Neural cell (in vitro differentiated cells): ENCODE data around the gene KERA.

ENCODE experiments used
- EP300 ChIP-seq: fragments of 450-650 bp; conservative IDR thresholded peaks from 2 replicates; pipeline ENCODE4 v1.6.1; 2014; ENCODE audit warnings: antibody characterized with exemption, mild to moderate bottlenecking, moderate library complexity; ENCODE audit not compliant: poor library complexity, severe bottlenecking
- EZH2 ChIP-seq: fragments of 200-600, 300-800 bp; shearing (Covaris generic), sonication (generic); IDR thresholded peaks from 2 replicates; pipeline ENCODE4 v1.6.1; 2014; ENCODE audit warnings: antibody characterized with exemption, low read length, borderline replicate concordance, mild to moderate bottlenecking; ENCODE audit not compliant: insufficient read depth, poor library complexity, severe bottlenecking
- MXI1 ChIP-seq: fragments of 450-650 bp; conservative IDR thresholded peaks from 2 replicates; pipeline ENCODE4 v1.6.1; 2014; ENCODE audit warnings: antibody characterized with exemption, mild to moderate bottlenecking; ENCODE audit not compliant: poor library complexity, severe bottlenecking
- POLR2AphosphoS5 ChIP-seq: IDR thresholded peaks from 2 replicates; pipeline ENCODE4 v1.6.1; 2012
- RAD21 ChIP-seq: fragments of 450-650 bp; conservative IDR thresholded peaks from 2 replicates; pipeline ENCODE4 v1.6.1; 2014; ENCODE audit warnings: antibody characterized with exemption, mild to moderate bottlenecking, moderate library complexity
- REST ChIP-seq: IDR thresholded peaks from 2 replicates; pipeline ENCODE4 v1.6.1; 2012; ENCODE audit warnings: borderline replicate concordance
- TAF1 ChIP-seq: IDR thresholded peaks from 2 replicates; pipeline ENCODE4 v1.6.1; 2012; ENCODE audit warnings: low read depth
- TF ChIP-seq, protein P1 (sequence below): fragments of 450-650 bp; IDR thresholded peaks from 2 replicates; pipeline ENCODE4 v1.5.1; 2014; ENCODE audit warnings: antibody characterized with exemption, mild to moderate bottlenecking, moderate library complexity; ENCODE audit not compliant: poor library complexity, severe bottlenecking

GRCh38 chr12:91017511-91018263 is 40.1 kb downstream of the KERA start:
- TF ChIP-seq POLR2AphosphoS5 (no peak), EZH2 (no peak), REST (no peak), TAF1 (no peak), EP300 (no peak), RAD21 (no peak), MXI1 (no peak)
- TF ChIP-seq, protein P1, sequence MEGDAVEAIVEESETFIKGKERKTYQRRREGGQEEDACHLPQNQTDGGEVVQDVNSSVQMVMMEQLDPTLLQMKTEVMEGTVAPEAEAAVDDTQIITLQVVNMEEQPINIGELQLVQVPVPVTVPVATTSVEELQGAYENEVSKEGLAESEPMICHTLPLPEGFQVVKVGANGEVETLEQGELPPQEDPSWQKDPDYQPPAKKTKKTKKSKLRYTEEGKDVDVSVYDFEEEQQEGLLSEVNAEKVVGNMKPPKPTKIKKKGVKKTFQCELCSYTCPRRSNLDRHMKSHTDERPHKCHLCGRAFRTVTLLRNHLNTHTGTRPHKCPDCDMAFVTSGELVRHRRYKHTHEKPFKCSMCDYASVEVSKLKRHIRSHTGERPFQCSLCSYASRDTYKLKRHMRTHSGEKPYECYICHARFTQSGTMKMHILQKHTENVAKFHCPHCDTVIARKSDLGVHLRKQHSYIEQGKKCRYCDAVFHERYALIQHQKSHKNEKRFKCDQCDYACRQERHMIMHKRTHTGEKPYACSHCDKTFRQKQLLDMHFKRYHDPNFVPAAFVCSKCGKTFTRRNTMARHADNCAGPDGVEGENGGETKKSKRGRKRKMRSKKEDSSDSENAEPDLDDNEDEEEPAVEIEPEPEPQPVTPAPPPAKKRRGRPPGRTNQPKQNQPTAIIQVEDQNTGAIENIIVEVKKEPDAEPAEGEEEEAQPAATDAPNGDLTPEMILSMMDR = no peak
